ENCODE measurements around the gene PCDHGB2.
"Not testable (repeated sequence)": the region's sequence is repeated elsewhere in the genome, so short reads cannot be mapped to it uniquely, and the experiment has no call there.

PCDHGB2 gene

DNA sequence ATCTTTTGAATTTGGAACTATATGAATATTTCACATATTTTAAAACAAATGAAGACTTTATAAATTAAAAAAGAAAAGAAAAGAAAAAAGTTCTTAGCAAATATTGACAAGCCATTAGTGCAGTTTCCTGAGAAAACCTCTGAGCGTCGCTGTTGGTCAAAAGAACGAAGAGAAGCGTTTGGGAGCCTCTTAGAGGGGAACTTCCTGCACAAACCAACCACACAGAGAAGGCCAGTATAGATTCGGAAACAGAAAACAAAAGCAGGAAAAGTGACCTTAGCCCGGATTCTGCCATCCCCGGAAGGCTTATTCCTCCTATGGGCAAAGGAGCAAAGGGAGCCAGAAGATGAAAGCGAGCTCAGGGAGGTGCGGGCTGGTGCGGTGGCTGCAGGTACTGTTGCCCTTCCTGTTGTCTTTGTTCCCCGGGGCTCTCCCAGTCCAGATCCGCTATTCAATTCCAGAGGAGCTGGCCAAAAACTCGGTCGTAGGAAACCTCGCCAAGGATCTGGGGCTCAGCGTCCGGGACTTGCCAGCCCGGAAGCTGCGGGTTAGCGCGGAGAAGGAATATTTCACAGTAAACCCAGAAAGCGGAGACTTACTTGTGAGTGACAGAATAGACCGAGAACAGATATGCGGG is at the start of gene PCDHGB2:
PCDHGB2 (plus strand) TSS at position 205 of the 637 bp plus-strand sequence; CDS start at position 347, 142 bp downstream.
- no peak for DNase-seq (ENCODE audit: low read depth)
- peak within 1 kb of the TSS; percentile 43 for H3K4me3 ChIP-seq (ENCODE audit: low read depth, low read length)

- DNase-seq (ENCODE audit: low read depth): no peak
- no peak overlapping the region for H3K4me3 ChIP-seq (ENCODE audit: low read depth, low read length)
These were observed 46.1 kb upstream of the PCDHGB2 start for GRCh38 chr5:141313711-141314110.

- H3K4me3 ChIP-seq (ENCODE audit: low read depth, low read length); DNase-seq (ENCODE audit: low read depth): not testable (repeated sequence)
These were observed 42.8 kb upstream of the PCDHGB2 start for GRCh38 chr5:141316963-141317362.

DNA sequence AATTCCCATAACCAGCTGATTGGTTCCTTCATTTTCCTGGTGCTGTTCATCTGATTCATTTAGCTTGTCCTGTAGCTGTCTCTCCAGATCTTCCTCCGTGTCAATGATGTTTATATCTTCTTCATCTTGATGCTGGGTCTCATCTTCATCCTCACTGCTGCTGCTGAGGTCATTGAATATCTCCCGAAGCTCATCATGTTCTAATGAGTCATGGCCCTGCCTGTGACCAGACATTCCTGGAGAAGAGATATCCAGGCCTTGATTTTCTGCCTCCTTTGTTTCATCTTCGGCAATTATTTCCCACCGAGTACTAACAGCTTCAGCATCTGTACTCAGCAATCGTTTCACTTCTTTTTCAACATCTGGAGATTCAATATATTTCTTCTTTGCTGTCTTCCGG is 40.6 kb upstream of the PCDHGB2 start:
- H3K4me3 ChIP-seq (ENCODE audit: low read depth, low read length): no peak overlapping the region
- no peak for DNase-seq (ENCODE audit: low read depth)

GRCh38 chr5:141319699-141320098 is 40.1 kb upstream of the PCDHGB2 start:
- H3K4me3 ChIP-seq (ENCODE audit: low read depth, low read length): peak overlapping the region; percentile 75
- DNase-seq (ENCODE audit: low read depth): no peak

- peak; percentile 74 for DNase-seq (ENCODE audit: low read depth)
- H3K4me3 ChIP-seq (ENCODE audit: low read depth, low read length): peak within 1 kb of the TSS; percentile 75
These were observed 39.3 kb upstream of the PCDHGB2 start, which contains the start of gene TAF7 for GRCh38 chr5:141320225-141321169. Gene TAF7 (minus strand): TSS chr5:141320784. CDS start chr5:141320044, 740 bp downstream.

GRCh38 chr5:141322261-141322660 is 37.5 kb upstream of the PCDHGB2 start:
- no peak for DNase-seq (ENCODE audit: low read depth)
- no peak overlapping the region for H3K4me3 ChIP-seq (ENCODE audit: low read depth, low read length)

DNA sequence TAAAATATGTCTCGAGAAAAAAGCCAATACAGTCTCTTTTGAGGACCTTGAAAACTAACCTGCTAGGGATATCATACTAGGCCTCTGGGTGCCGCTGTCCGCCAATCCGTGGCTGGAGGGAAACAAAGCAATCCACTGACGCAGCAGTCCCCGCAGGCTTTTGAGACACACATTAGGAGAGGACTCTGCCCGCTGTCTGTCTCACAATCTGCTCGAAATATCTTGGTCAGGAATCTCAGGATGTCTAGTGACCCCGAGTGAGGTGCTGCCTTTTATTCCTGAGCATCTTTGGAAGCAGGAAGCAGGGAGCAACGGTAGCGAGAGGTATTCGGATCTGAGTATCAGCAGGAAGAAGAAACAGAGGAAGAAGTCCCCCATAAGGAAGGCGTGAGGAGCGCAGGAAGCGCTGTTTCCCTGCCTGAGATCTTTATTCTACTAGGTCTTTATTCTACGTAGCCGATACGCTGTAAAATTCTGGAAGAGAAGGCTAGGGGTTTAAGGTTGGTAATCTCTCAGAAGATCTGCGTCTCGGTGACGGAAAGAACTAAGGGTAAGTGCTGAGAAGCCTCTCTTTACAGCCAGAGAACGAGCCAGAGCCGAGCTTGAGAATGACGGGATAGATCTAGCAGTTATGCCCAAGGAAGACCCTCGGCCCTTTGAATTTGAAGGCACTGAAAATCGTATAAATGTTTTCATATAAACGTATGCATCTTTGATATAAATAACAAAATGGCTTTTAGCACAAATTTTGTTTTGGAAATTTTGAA is 33.5 kb upstream of the PCDHGB2 start:
- H3K4me3 ChIP-seq (ENCODE audit: low read depth, low read length): peak overlapping the region; percentile 52
- DNase-seq (ENCODE audit: low read depth): no peak

- DNase-seq (ENCODE audit: low read depth): no peak
- no peak overlapping the region for H3K4me3 ChIP-seq (ENCODE audit: low read depth, low read length)
These were observed 31.6 kb upstream of the PCDHGB2 start for GRCh38 chr5:141328231-141328630.

DNA sequence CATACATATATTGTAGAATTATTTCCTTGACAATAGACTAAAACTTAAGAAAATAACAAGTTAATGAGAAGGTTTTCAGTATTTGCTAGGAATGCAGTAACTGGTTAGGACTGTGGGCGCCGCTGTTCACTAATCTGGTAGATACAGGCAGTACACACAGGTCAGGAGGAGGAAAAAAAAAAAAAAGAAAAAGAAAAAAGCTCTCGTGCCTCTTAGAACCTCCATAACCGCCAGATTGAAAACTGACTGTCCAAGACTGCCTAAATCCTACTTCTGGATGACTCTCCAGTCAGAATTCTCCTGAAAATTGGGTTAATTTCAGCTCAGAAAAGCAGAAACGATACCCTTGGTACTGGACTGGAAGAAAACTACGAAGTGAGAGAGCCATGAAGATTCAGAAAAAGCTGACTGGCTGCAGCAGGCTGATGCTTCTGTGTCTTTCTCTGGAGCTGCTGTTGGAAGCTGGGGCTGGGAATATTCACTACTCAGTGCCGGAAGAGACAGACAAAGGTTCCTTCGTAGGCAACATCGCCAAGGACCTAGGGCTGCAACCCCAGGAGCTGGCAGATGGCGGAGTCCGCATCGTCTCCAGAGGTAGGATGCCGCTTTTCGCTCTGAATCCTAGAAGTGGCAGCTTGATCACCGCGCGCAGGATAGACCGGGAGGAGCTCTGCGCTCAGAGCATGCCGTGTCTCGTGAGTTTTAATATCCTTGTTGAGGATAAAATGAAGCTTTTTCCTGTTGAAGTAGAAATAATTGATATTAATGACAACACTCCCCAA is 29.3 kb upstream of the PCDHGB2 start, which contains the start of gene PCDHGA1:
PCDHGA1 (plus strand) TSS at position 216 of the 782 bp plus-strand sequence.
- H3K4me3 ChIP-seq (ENCODE audit: low read depth, low read length): peak within 1 kb of the TSS; percentile 46
- DNase-seq (ENCODE audit: low read depth): no peak

- DNase-seq (ENCODE audit: low read depth); H3K4me3 ChIP-seq (ENCODE audit: low read depth, low read length): not testable (repeated sequence)
These were observed 27.2 kb upstream of the PCDHGB2 start for GRCh38 chr5:141332571-141332970.

- DNase-seq (ENCODE audit: low read depth): no peak
- H3K4me3 ChIP-seq (ENCODE audit: low read depth, low read length): peak within 1 kb of the TSS; percentile 41
These were observed 21.1 kb upstream of the PCDHGB2 start, which contains the start of gene PCDHGA2 for GRCh38 chr5:141338538-141339306. Gene PCDHGA2 (plus strand): TSS chr5:141338760.

GRCh38 chr5:141340781-141341354 is 18.9 kb upstream of the PCDHGB2 start:
- not testable (repeated sequence) for DNase-seq (ENCODE audit: low read depth); H3K4me3 ChIP-seq (ENCODE audit: low read depth, low read length)

GRCh38 chr5:141342773-141343172 is 17.0 kb upstream of the PCDHGB2 start:
- DNase-seq (ENCODE audit: low read depth): no peak
- H3K4me3 ChIP-seq (ENCODE audit: low read depth, low read length): no peak overlapping the region

GRCh38 chr5:141343242-141343952 is 16.4 kb upstream of the PCDHGB2 start, which contains the start of gene PCDHGA3:
Gene PCDHGA3 (plus strand): TSS chr5:141343829. CDS start chr5:141344034, 205 bp downstream.
- H3K4me3 ChIP-seq (ENCODE audit: low read depth, low read length): peak within 1 kb of the TSS; percentile 45

GRCh38 chr5:141343953-141344463 is 15.8 kb upstream of the PCDHGB2 start:
- DNase-seq (ENCODE audit: low read depth): no peak
- H3K4me3 ChIP-seq (ENCODE audit: low read depth, low read length): peak overlapping the region; percentile 45

More at GRCh38 chr5:141343242-141343952, 16.4 kb upstream of the PCDHGB2 start, which contains the start of gene PCDHGA3:
- no peak for DNase-seq (ENCODE audit: low read depth)

DNA sequence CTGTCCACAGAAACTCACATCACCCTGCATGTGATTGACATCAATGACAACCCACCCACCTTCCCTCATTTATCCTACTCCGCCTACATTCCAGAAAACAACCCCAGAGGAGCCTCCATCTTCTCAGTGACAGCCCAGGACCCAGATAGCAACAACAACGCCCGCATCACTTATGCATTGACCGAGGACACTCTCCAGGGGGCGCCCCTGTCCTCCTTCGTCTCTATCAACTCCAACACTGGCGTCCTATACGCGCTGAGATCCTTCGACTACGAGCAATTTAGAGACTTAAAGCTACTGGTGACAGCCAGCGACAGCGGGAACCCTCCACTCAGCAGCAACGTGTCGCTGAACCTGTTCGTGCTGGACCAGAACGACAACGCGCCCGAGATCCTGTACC is 14.5 kb upstream of the PCDHGB2 start:
- no peak overlapping the region for H3K4me3 ChIP-seq (ENCODE audit: low read depth, low read length)
- DNase-seq (ENCODE audit: low read depth): no peak

All from skeletal muscle cell (primary cell).